SKM-1 treated with dmso at 0.1 percent for 144 hours (cell line): ENCODE results near the gene YKT6.

Source experiments
- DNase-seq: peaks from one replicate; lab custom pipeline; 2025; ENCODE audit not compliant: unreplicated experiment; lab: John Stamatoyannopoulos, UW

The YKT6 gene

DNA sequence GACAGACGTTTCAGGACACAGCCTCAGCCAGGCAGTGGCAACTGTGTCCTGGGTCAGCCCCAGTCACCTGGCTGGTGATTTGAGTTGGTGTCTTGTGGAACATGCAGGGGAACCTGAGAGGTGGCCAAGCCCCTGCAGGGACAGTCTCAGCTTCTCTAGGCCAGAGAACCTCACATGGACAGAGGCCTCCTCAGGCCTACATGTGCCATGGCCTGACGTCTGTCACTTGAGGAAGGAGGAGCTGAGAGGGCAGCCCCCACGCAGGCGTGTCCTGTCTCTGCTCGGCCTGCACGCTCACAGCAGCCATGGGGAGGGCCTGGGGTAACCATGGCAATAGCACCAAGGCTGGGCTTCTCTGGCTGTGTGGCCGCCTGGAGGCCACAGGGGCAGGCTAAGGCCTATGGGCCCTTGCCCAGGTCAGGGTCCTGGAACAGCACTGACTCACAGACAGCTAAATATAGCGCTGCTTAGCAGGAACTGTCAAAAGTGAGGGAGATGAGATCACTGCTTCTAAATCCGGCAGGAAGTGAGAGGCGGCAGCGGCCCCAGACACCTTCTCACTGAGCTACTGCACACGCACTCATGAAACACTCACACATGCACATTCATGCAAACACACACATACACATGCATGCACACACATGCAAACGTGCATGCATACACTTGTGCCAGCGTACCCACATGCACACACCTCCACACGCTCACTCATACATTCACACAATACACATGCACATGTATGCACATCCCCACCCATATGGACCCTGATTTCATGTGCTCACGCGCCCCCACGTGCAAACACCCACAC is 57.0 kb downstream of the YKT6 start:
- peak; percentile 95 for DNase-seq

DNA sequence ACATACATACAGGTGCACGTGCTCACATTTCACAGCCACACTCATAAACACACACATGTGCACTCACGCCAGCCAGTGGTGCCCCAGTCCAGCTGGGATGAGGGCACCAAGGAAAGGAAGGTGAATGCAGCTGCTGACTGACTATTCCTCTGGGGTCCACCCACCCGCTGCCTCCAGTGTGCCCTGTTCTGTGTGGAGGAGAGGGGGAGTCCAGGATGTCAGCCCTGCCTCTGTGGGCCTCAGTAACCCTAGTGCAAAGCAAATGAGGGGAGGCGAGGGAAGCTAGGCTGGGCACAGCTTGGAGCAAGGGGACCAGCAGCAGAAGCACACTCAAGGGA is 57.6 kb downstream of the YKT6 start:
- DNase-seq, result no peak

DNA sequence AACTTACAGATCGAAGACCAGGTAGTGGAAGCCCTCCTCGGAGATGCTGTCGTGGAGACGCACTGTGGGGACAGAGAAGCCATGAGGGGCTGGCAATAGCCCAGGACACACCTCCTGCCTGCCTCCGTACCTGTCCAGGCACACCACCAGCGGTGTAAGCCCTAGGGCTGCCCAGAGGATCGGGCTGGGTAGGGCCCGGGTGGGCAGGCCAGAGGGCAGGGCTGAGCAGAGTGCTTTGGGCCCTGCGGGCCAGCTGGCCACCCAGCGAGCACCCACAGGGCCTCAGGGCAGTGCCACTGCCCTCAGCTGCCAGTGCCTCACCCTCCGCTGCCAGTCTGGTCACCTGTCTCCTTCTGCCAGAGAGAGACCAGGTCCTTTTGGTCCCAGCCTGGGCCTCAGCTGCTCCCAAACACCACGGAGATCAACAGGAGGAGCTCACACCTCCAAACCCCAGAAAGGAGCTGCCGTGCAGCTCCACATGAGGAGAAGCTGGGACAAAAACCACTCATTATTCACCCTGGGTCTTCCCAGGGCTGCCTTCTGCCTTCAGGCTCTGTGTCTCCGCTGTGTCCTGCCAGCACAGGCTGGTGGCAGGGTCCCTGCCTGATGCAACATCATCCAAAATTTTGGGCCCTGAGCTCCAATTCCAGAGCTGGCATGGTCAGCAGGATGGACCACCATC is 58.2 kb downstream of the YKT6 start:
- no peak for DNase-seq

DNA sequence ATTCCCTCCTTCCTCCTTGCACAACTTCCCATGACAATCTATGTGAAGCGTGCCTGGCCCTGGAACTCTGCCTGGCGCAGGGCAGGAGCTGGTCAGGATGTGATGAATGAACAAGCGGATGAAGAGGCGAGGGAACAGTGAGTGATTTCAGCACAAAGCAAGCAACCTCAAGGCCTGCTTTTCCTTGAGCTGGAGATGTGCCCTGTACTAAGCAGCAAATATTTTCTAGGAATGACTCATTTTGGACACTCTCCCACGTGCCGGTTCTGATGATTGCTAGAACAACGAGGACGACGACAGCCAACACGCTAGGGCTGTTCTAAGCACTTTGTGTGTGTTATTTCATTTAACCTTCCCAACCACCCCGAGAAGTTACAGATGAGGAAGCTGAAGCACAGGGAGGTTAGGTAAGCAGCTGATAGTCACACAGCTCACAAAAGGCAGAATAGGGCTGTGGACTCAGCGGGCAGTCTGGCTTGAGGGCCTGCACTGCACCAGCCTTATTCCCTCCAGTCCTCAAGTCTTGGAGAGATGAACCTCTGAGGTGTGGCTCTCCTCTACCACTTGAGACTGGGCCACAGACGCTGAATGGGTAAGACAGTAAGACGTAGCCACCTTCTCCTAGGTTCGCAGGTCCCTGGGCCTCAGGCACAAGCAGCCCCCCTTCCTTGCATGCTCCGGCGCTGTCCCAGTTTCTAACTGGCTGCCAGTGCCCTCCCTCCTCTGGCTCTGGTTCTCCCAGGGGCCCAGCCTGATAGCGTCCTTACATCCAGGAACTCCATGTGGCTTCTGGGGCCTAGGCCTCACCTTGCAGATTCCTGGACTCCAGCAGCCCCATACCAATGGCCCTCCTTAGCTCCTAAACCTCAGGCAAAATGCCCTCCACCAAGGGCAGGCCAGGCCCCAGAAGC is 59.0 kb downstream of the YKT6 start:
- no peak for DNase-seq

DNA sequence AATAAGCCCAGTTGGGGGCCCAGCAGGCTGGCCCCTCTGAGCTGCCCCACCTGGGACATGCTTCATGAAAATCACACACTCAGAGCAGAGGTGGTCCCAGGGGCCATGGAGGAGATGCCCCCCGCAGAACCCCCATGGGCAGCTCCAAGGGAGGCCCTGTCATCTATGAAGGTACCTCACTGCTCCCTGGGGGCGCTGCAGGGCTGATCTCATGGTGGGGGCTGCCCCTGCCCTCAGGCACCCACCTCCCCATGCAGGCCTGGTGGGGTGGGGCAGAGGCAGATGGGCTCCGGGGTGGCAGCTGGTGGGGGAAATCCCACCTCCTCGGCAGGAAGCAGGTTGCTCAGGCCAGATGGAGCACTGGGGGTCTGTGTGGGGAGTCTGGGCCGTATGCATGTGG is 60.5 kb downstream of the YKT6 start:
- DNase-seq, result no peak

DNA sequence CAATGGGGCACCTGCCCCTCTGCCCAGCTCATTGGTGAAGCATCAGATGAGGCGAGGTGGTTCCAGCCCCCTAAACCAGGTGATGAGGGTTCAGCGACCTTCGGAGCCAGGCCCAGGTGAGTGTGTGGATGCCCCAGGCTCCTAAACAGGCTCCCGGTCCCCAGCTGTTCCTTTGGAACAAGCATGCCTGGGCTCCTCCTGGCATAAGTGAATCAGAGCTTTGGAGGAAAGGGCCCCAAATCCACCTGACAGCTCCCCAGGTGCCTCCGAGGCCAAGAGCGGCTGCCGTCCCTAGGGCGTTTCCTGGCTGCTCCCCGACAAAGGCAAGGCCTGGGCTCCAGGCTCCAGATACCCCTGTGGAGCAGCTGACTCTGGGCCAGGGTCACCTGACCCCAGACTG is 61.3 kb downstream of the YKT6 start:
- DNase-seq, result no peak

DNA sequence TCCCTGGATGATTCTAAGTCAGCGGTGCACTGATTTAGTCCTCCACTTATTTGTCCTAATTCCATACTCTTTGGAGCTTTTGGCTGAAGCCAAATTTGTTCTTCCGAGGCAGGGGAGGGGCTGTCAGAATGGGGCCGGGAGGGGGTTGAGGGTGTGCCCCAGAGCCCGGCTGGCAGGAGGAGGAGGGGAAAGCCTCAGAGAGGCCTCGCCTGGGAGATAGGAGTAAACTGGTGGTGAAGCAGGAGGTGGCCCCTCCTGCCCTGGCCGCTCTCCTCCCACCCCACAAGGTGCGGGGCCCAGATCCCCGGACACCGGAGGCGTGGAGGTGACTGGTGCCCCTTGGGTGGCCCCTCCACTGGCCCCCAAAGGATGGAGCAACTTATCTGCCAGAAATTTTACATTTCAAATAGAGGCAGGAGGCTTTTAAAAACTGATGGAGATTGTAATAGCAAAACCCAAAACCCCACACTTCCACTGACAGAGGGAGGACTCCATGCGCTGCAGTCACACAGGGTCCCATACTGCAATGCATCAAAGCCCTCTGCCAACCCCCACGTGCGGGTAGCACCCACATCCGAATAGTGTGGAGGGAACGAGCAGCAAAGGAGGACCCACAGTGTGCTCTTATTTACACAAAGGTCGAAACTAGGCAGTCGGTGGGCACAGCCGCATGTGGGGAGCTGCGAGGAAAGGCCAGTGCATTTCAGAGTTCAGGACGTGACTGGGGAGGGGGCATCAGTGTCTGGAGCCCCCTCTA is 62.7 kb downstream of the YKT6 start:
- no peak for DNase-seq
